Activated T-cell treated with anti-CD3 and anti-CD28 coated beads for 48 hours (primary cell): Measurements from ENCODE around the gene FAM53A.

ENCODE experiments used
- DNase-seq: peaks from one replicate; pipeline ENCODE4 v3.0.0-alpha.2; 2020; ENCODE audit warnings: low read depth

The FAM53A gene

GRCh38 chr4:1683736-1684505, at the start of gene FAM53A:
Gene FAM53A (minus strand): TSS chr4:1684313. CDS start chr4:1668741, 15,572 bp downstream.
- peak; percentile 96 for DNase-seq

DNA sequence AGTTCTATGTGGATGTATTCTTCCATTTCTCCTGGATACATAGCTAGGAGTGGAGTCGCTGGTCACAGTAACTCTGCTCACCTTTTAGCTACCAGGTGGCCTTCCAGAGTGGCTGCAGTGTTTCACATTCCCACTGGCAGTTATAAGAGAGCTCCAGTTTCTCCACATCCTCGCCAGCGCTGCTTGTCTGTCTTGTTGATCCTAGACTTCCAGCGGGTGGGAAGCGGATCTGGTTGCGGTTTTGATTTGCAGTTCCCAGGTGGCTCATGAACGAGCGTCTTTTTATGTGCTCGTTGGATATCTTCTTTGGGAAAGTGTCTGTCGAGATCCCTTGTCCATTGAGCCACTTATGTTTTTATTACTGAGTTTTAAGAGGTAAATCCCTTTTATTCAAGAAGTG, 48.8 kb upstream of the FAM53A start:
- DNase-seq, result no peak

DNA sequence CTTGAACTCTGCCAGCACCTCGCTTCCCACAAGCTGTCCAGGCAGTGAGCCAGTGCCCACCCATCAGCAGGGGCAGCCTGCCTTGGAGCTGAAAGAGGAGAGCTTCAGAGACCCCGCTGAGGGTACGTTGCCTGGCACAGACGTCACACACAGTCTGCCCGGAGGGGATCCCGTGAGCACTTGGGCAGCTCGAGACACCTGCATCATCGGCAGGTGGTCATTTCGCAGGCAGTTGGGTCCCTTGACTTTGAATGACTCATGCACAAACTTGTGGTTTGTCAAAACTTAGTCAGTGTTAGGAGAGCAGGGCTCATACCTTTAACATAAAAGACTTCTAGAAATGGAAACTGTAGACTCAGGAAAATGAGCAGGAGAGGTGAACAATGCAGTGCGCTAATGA, 47.1 kb upstream of the FAM53A start:
- no peak for DNase-seq

DNA sequence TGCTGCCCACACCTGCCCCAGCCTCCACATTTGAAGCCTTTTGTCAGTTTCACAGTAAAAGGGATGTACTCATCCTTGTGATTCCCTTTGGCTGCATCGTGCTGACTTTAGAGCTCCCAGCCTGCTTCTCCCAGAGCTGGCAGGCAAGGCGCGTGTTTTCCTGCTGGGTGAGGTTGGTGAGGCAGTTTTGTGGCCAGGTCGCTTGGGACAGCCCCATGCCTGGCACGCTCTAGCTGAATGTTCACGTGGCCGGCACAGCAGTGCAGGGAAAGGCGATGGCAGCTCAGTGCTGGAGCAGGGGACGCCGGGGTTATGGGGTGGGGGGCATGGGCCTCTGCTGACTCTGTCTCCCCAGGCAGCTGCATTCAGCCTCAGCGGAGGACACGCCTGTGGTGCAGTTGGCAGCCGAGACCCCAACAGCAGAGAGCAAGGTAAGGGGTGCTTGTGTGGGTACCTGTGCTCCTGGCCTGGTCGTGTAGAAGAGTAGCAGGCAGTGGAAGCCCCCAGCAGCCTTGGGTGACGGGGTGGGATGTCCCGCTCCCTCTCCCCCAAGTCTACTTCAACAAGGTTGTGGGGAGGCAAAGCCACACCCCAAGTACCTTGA, 46.5 kb upstream of the FAM53A start:
- no peak for DNase-seq

GRCh38 chr4:1728061-1728980, 44.2 kb upstream of the FAM53A start:
- DNase-seq, result no peak

DNA sequence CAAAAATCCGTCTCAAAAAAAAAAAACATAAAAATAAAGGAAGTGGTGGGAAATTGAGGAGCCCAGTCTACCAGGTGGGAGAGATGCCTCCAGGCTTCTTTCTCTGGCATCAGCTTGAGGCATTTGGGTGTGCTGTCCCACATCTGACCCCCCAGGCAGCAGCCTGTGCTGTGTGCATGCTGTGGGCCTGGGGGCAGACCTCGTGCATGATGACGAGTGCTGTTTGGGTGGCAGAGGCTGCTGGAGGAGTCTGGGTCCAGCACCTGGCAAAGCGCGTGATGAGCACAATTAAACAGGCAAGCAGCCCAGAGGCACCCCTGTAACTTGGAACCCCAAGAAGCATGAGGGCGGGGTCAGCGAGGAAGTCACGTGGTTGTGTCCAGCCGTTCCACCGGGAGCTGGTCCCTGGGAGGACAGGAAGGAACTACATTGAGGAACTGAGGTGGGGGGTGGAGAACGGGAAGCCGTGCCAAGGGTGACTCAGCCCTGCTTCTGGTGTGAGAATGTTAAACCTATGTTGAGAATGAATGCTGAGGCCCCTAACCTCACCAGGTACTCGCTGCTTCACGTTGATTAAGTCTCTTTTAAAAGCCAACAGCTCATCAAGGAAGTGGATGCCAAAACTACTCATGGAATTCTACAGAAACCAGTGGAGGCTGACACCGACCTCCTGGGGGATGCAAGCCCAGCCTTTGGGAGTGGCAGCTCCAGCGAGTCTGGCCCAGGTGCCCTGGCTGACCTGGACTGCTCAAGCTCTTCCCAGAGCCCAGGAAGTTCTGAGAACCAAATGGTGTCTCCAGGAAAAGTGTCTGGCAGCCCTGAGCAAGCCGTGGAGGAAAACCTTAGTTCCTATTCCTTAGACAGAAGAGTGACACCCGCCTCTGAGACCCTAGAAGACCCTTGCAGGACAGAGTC, 43.3 kb upstream of the FAM53A start:
- no peak for DNase-seq

GRCh38 chr4:1726146-1726934, 42.2 kb upstream of the FAM53A start:
- peak; percentile 77 for DNase-seq

DNA sequence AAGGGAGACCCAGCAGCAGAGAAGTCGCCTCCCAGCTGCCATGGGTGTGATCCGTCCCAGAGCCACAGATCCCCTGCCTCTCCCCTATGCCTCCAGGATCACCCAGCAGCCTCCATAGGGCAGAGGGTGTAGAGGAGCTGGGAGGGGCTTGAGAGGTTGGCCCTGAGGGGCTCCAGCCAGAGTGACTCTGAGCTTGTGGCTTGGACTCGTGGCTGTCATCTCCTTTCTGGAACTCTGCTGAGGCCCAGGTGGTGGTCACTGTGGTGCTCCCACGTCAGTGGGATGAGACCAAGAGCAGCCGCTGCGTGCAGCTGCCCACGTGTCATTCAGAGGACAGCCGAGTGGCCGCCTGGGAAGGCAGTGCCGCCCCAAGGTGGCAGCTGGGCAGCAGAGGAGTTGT, 41.4 kb upstream of the FAM53A start:
- DNase-seq, result no peak

- peak; percentile 52 for DNase-seq
Observed at GRCh38 chr4:1723131-1723801, 39.2 kb upstream of the FAM53A start.

GRCh38 chr4:1722551-1723118, 38.5 kb upstream of the FAM53A start:
- DNase-seq, result no peak

- no peak for DNase-seq
Observed at GRCh38 chr4:1721666-1722550, 37.8 kb upstream of the FAM53A start.

DNA sequence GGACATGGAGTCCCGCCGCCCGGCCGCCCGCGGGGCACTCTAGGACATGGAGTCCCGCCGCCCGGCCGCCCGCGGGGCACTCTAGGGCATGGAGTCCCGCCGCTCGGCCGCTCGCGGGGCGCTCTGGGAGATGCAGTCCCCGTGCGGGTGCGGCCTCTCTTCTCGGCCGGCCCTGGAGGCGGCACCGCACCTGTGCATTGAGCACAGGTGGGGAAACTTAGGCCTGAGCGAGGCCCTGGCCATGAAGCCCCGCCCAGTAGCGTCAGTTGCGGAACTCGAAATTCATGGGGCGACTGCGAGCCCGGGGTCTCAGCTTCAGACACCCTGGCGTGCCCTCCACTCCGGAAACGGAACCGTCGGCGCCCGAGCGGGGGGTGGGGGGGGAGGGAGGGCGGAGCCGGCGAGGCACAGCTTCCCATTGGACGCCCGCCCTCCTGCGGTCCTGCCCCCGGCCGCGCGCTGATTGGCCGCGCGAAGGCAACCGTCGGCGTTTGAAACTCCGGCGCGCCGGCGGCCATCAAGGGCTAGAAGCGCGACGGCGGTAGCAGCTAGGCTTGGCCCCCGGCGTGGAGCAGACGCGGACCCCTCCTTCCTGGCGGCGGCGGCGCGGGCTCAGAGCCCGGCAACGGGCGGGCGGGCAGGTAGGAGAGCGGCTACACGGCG, 37.0 kb upstream of the FAM53A start, which contains the start of the genes TACC3 and TMEM129:
Gene TACC3 (plus strand): TSS at position 519 of the 663 bp plus-strand sequence. CDS start 1,901 bp downstream, outside the sequence.
Gene TMEM129 (minus strand): TSS at position 321 of the 663 bp plus-strand sequence. CDS start 486 bp downstream, outside the sequence.
- DNase-seq, result peak; percentile 92

DNA sequence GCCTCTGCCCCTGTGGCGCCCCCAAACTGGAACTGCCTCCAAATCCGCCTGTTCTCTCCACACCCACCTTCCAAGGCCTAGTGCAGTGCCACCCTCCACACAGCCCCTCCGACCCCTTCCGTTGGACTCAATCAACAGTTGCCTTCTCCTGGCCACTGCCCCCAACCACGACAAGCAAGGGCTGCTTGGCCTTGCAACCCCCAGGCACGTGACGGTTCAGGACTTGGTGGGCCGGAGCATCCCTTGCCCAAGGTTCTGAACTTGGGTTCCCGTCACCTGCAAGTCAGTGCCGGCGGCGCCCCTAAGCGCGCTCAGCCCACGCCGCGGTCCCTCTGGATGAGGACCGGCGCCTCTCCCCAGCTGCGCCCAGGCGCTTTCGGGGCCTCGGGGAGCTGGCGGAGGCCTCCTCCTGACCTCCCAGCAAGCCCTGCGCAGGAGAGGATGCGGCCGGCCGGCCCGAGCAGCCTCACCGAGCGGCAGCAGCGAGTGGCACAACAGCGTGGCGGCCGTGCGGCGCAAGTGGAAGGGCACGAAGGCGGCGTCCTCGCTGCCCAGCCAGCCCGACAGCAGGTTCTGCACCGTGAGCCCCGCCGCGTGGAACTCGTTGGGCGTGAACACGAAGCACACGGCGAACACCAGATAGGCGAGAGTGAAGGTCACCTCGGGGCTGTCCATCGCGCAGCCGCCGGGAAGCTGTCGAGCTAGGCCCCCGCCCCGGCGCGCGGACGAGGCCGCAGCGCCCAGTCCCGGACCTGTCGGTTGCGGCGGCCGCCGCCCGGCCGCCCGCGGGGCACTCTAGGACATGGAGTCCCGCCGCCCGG, 36.3 kb upstream of the FAM53A start:
- DNase-seq, result no peak

DNA sequence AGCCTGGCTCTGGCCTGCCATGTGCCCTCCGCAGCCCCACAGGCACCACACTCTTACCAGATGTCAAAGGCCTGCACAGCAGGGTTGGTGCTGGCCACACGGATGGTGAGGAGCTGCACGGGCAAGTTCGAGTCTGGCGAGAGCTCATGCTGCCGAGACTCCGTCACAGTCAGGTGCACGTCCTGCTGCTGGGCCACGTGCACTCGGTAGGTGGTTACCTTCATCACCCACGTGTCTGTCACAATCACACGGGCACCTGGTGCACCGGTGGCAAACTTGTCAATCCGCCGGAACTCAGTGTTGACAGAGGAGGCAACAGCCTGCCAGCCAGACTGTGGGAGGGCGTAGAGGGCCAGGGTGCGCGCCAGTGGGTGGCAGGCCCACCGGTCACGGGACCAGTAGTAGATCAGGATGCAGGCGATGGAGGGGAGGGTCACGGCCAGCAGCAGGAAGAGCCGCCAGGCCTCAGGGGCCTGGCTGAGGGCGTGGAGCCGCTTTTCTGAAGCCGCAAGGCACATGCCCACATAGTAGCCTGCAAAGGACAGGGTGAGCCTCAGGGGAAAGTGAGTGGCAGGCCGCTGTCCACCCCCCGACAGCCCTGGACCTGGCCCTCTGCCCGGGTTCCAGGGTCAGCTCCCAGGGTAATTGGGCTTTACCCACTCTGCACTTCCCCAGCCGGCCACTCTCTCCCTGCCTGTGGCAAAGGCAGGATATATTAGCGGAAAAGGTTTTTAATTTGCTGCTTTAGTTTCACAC, 34.2 kb upstream of the FAM53A start:
- DNase-seq, result no peak

GRCh38 chr4:1717129-1718094, 33.3 kb upstream of the FAM53A start:
- DNase-seq, result no peak
